Middle frontal gyrus (tissue), 1 donor: ENCODE results near the gene BLMH.
"Not testable (repeated sequence)": the region's sequence is repeated elsewhere in the genome, so short reads cannot be mapped to it uniquely, and the experiment has no call there.

Experiments used
- DNase-seq: peaks from one replicate; pipeline ENCODE4 v3.0.0-alpha.2; 2015; ENCODE audit warnings: low spot score; ENCODE audit errors: extremely low spot score

The BLMH gene

GRCh38 chr17:30207655-30208054 is 84.1 kb downstream of the BLMH start:
- DNase-seq: no peak

GRCh38 chr17:30203471-30203981 is 88.2 kb downstream of the BLMH start:
- DNase-seq: no peak

GRCh38 chr17:30200656-30201055 is 91.1 kb downstream of the BLMH start:
- not testable (repeated sequence) for DNase-seq

- DNase-seq: no peak
These were observed 91.6 kb downstream of the BLMH start for GRCh38 chr17:30200106-30200505.

- no peak for DNase-seq
These were observed 92.1 kb downstream of the BLMH start for GRCh38 chr17:30199600-30199999.
